ENCODE measurements around the gene LAMA2. TPM values are rescaled to one million over a fixed set of nuclear protein-coding genes. Genes with fewer than 3 reads are reported as not detected.

The LAMA2 gene
- polyA plus RNA-seq, 1 of the 3 experiments (the other 2 are of a cell fraction): 0.92 TPM

GRCh38 chr6:129140526-129140925 lies 257.6 kb downstream of the LAMA2 start:
- H3K27me3 ChIP-seq (ENCODE audit: insufficient read depth): peaks cover 2% of the 10 kb centered on the region; the same call in 1 of the 2 replicates
- H3K9ac ChIP-seq: no peak overlapping the region
- H3K36me3 ChIP-seq (replicated peaks in 1 of 2; ENCODE audit: control insufficient read depth in 1 of 2, insufficient read depth in 2 of 2, low read length in 1 of 2): no peaks in the 10 kb centered on the region
- no peaks in the 10 kb centered on the region for H3K4me1 ChIP-seq (ENCODE audit: control insufficient read depth in 1 of 2, insufficient read depth in 2 of 2, low read depth in 1 of 2, low read length in 1 of 2)
- DNase-seq: no peak
- H3K79me2 ChIP-seq (ENCODE audit: insufficient read depth): no peaks in the 10 kb centered on the region
- H3K9me3 ChIP-seq: no peaks in the 10 kb centered on the region
- H3K4me3 ChIP-seq (ENCODE audit: low read depth in 2 of 2, low read length in 1 of 2): no peak overlapping the region
- no peaks in the 10 kb centered on the region for H4K20me1 ChIP-seq (ENCODE audit: insufficient read depth)
- POLR2A ChIA-PET: no interaction called here
- TF ChIP-seq POLR2AphosphoS5 (IDR thresholded peaks at IDR 0.05; ENCODE audit: low read depth, low read length): no peak
- TF ChIP-seq FOXJ3 (CRISPR knock-in tag; IDR thresholded peaks at IDR 0.05): no peak
- TF ChIP-seq RFX5 (IDR thresholded peaks at IDR 0.05; ENCODE audit: low read length): no peak
- no peak overlapping the region for H2AFZ ChIP-seq (ENCODE audit: low read depth)
- WGBS (ENCODE audit: low lambda C conversion rate): 30% methylated on average over 2 of the region's 2 CpGs
- H3F3A ChIP-seq (replicated peaks; ENCODE audit: insufficient read depth): no peaks in the 10 kb centered on the region
- H3K27ac ChIP-seq (ENCODE audit: low read depth in 2 of 2, low read length in 1 of 2): no peak overlapping the region
- no peaks in the 10 kb centered on the region for H3K9me2 ChIP-seq
- CTCF ChIA-PET: no interaction called here
- no peak overlapping the region for H3K4me2 ChIP-seq

- Histone ChIP-seq H3K9ac (no peak overlapping the region), H3K9me2 (no peaks in the 10 kb centered on the region), H3F3A (replicated peaks; ENCODE audit: insufficient read depth) (no peaks in the 10 kb centered on the region), H3K4me1 (ENCODE audit: control insufficient read depth in 1 of 2, insufficient read depth in 2 of 2, low read depth in 1 of 2, low read length in 1 of 2) (no peaks in the 10 kb centered on the region), H3K4me3 (ENCODE audit: low read depth in 2 of 2, low read length in 1 of 2) (no peak overlapping the region), H4K20me1 (ENCODE audit: insufficient read depth) (no peaks in the 10 kb centered on the region), H3K4me2 (no peak overlapping the region), H3K9me3 (no peaks in the 10 kb centered on the region), H3K27ac (ENCODE audit: low read depth in 2 of 2, low read length in 1 of 2) (no peak overlapping the region), H3K79me2 (ENCODE audit: insufficient read depth) (no peaks in the 10 kb centered on the region), H3K36me3 (replicated peaks in 1 of 2; ENCODE audit: control insufficient read depth in 1 of 2, insufficient read depth in 2 of 2, low read length in 1 of 2) (no peaks in the 10 kb centered on the region), H3K27me3 (ENCODE audit: insufficient read depth) (no peaks in the 10 kb centered on the region; the same call in 1 of the 2 replicates), H2AFZ (ENCODE audit: low read depth) (no peak overlapping the region)
- TF ChIP-seq RFX5 (IDR thresholded peaks at IDR 0.05; ENCODE audit: low read length) (no peak), TCF12 (IDR thresholded peaks at IDR 0.05) (no peak)
- ChIA-PET CTCF (no interaction called here), POLR2A (no interaction called here)
- 0% methylated on average over 1 of the region's 1 CpG for WGBS (ENCODE audit: low lambda C conversion rate)
- DNase-seq: no peak
Observed at GRCh38 chr6:129141499-129141898, 258.6 kb downstream of the LAMA2 start.

- Histone ChIP-seq H3K79me2 (ENCODE audit: insufficient read depth) (no peaks in the 10 kb centered on the region), H3K9ac (no peak overlapping the region), H3K4me3 (ENCODE audit: low read depth in 2 of 2, low read length in 1 of 2) (no peak overlapping the region), H3K4me2 (no peak overlapping the region), H3K27me3 (ENCODE audit: insufficient read depth) (no peaks in the 10 kb centered on the region; the same call in 1 of the 2 replicates), H3K27ac (ENCODE audit: low read depth in 2 of 2, low read length in 1 of 2) (no peak overlapping the region), H3K9me3 (no peaks in the 10 kb centered on the region), H4K20me1 (ENCODE audit: insufficient read depth) (no peaks in the 10 kb centered on the region), H3K36me3 (replicated peaks in 1 of 2; ENCODE audit: control insufficient read depth in 1 of 2, insufficient read depth in 2 of 2, low read length in 1 of 2) (no peaks in the 10 kb centered on the region), H3K4me1 (ENCODE audit: control insufficient read depth in 1 of 2, insufficient read depth in 2 of 2, low read depth in 1 of 2, low read length in 1 of 2) (no peaks in the 10 kb centered on the region), H2AFZ (ENCODE audit: low read depth) (no peak overlapping the region; the same call in 1 of the 2 replicates), H3F3A (replicated peaks; ENCODE audit: insufficient read depth) (no peaks in the 10 kb centered on the region), H3K9me2 (no peaks in the 10 kb centered on the region)
- TF ChIP-seq RXRA (IDR thresholded peaks at IDR 0.05; ENCODE audit: borderline replicate concordance, low read depth) (no peak), MXI1 (IDR thresholded peaks at IDR 0.05; ENCODE audit: low read depth, low read length) (no peak)
- 3% methylated on average over 3 of the region's 3 CpGs for WGBS (ENCODE audit: low lambda C conversion rate)
- POLR2A ChIA-PET: no interaction called here
- no peak for DNase-seq
- CTCF ChIA-PET: no interaction called here
Observed at GRCh38 chr6:129146902-129147301, 264.0 kb downstream of the LAMA2 start.

GRCh38 chr6:129150507-129150906 lies 267.6 kb downstream of the LAMA2 start:
- H3K4me2 ChIP-seq: no peak overlapping the region
- H3K9me2 ChIP-seq: no peaks in the 10 kb centered on the region
- H3K27me3 ChIP-seq (ENCODE audit: insufficient read depth): peaks cover 10% of the 10 kb centered on the region; the same call in 1 of the 2 replicates
- no peaks in the 10 kb centered on the region for H3F3A ChIP-seq (replicated peaks; ENCODE audit: insufficient read depth)
- no peaks in the 10 kb centered on the region for H4K20me1 ChIP-seq (ENCODE audit: insufficient read depth)
- H3K79me2 ChIP-seq (ENCODE audit: insufficient read depth): no peaks in the 10 kb centered on the region
- no peak overlapping the region for H3K9ac ChIP-seq
- no peak for DNase-seq
- H3K27ac ChIP-seq (ENCODE audit: low read depth in 2 of 2, low read length in 1 of 2): no peak overlapping the region
- WGBS (ENCODE audit: low lambda C conversion rate): 2% methylated on average over 4 of the region's 4 CpGs
- CTCF ChIA-PET: no interaction called here
- H3K9me3 ChIP-seq: no peaks in the 10 kb centered on the region
- H3K4me3 ChIP-seq (ENCODE audit: low read depth in 2 of 2, low read length in 1 of 2): no peak overlapping the region
- no peaks in the 10 kb centered on the region for H3K4me1 ChIP-seq (ENCODE audit: control insufficient read depth in 1 of 2, insufficient read depth in 2 of 2, low read depth in 1 of 2, low read length in 1 of 2)
- POLR2A ChIA-PET: no interaction called here
- H3K36me3 ChIP-seq (replicated peaks in 1 of 2; ENCODE audit: control insufficient read depth in 1 of 2, insufficient read depth in 2 of 2, low read length in 1 of 2): no peaks in the 10 kb centered on the region
- H2AFZ ChIP-seq (ENCODE audit: low read depth): no peak overlapping the region
- TF ChIP-seq RXRA (IDR thresholded peaks at IDR 0.05; ENCODE audit: borderline replicate concordance, low read depth): no peak
- no peak for TF ChIP-seq NFIC (IDR thresholded peaks at IDR 0.05; ENCODE audit: borderline replicate concordance)
- no peak for TF ChIP-seq MAX (IDR thresholded peaks at IDR 0.05; ENCODE audit: low read depth)
- TF ChIP-seq TAF1 (IDR thresholded peaks at IDR 0.05; ENCODE audit: borderline replicate concordance, low read depth, low read length): no peak
- no peak for TF ChIP-seq SIN3A (IDR thresholded peaks at IDR 0.05; ENCODE audit: borderline replicate concordance, low read depth, low read length)
- TF ChIP-seq MEF2A (IDR thresholded peaks at IDR 0.05; ENCODE audit: borderline replicate concordance, low read depth): no peak
- no peak for TF ChIP-seq CTCF (IDR thresholded peaks at IDR 0.05)

All from SK-N-SH (cell line).